D721Med (cell line): ENCODE results near the gene LAMB4.

ENCODE experiments used
- DNase-seq: peaks from one replicate; pipeline ENCODE4 v3.0.0; 2011; ENCODE audit warnings: low spot score; ENCODE audit not compliant: insufficient read length
- FAIRE-seq: peaks from 2 replicates; lab custom pipeline; 2011; peaks lifted over from hg19 to GRCh38; lab: Jason Lieb, UNC
- TF ChIP-seq, protein P1 (sequence below): IDR thresholded peaks from 2 replicates; pipeline ENCODE4 v1.5.1; 2012; ENCODE audit warnings: mild to moderate bottlenecking, control low read depth; ENCODE audit not compliant: insufficient read depth; ENCODE audit errors: missing control alignments

The LAMB4 gene

GRCh38 chr7:108014215-108014614 lies 115.9 kb downstream of the LAMB4 start:
- DNase-seq: no peak
- TF ChIP-seq, protein P1, sequence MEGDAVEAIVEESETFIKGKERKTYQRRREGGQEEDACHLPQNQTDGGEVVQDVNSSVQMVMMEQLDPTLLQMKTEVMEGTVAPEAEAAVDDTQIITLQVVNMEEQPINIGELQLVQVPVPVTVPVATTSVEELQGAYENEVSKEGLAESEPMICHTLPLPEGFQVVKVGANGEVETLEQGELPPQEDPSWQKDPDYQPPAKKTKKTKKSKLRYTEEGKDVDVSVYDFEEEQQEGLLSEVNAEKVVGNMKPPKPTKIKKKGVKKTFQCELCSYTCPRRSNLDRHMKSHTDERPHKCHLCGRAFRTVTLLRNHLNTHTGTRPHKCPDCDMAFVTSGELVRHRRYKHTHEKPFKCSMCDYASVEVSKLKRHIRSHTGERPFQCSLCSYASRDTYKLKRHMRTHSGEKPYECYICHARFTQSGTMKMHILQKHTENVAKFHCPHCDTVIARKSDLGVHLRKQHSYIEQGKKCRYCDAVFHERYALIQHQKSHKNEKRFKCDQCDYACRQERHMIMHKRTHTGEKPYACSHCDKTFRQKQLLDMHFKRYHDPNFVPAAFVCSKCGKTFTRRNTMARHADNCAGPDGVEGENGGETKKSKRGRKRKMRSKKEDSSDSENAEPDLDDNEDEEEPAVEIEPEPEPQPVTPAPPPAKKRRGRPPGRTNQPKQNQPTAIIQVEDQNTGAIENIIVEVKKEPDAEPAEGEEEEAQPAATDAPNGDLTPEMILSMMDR: no peak
- no peak for FAIRE-seq

DNA sequence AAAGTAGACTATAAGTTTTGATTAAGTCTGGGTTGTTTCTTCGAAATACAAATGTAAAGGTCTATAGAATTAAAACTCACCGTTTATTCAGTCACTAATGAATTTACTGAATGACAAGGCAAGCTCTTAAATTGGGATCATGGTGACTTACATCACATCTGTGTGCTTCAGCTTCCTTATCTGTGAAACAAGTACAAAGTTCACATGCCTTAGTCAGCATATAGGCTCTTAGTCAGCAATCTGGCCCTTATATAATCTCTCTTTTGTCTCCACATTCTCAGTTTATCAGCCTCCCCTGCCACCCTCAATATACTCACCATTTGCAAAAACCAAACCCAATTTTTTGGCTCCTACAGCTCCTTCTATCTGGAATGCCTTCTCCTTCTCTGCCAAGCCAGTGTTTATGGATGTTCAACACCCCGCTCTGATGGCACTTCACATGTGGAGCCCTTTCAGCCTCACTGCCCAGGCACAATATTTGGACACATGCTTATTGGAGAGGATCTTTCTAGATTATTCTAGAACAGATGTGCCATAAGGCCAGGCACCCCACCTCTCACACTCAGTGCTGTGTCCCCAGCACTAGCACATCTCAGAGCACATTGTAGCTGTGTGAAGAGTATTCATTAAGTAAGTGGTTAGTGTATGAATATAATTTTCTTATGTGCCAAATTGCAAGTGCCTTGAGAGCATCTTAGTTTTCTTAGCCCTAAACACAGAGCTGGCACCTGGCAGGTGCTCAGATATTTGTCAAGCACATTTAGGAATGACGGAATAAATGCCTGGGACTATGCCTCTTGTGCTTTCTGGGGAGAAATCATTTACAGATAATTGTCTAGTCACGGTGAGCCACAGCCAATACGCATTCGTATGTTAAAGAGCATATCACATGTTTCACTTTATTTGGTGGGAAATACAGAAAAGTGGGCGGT lies 117.4 kb downstream of the LAMB4 start:
- DNase-seq (no peak), FAIRE-seq (no peak)
- TF ChIP-seq, protein P1: no peak

DNA sequence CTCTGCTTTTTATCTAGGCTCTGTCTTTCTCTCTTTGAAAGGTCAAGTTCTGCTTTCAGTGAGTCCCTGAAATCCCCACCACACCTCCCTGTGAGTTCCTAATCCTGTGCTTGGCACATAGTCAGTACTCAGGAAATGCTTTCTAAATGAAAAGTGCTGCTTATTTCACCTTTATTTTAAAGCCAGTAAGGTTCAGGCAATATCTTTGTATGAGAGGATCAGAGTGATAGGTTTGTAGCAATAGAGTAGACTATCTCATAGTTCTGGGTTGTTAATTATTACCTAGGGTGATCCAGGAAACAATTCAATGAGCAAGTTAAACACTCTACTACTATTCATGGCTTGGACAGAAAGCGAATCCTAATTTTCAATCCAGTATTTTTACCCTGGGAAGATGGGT lies 119.8 kb downstream of the LAMB4 start:
- FAIRE-seq: peak; percentile 46
- DNase-seq: no peak
- TF ChIP-seq, protein P1: no peak

GRCh38 chr7:108009873-108010272 lies 120.3 kb downstream of the LAMB4 start:
- no peak for FAIRE-seq
- TF ChIP-seq, protein P1: no peak

GRCh38 chr7:108008827-108009226 lies 121.3 kb downstream of the LAMB4 start:
- DNase-seq (no peak), FAIRE-seq (no peak)
- TF ChIP-seq, protein P1: no peak

More at GRCh38 chr7:108009873-108010272, 120.3 kb downstream of the LAMB4 start:
- no peak for DNase-seq

- TF ChIP-seq, protein P1: no peak
- FAIRE-seq: no peak
Measured at GRCh38 chr7:108008240-108008639, 121.9 kb downstream of the LAMB4 start.

DNA sequence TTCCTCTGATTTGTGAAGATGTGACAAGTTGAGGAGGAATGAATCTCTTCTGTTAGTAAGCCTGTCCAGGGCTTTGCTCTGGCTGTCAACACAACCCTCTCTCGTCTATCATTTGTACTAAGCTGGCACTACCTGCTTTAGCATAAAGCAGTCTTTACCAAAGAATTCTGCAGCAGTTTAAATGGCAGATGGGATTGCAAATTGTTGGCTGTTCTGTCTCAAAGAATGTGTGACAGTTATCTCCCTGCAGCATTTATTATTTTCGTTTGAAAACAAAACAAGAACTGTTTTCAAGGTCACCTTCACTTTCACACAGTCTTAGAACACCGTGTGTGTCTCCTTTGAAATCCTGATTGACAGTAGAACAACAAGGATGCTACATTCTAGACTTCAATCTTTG lies 122.4 kb downstream of the LAMB4 start:
- FAIRE-seq: no peak
- DNase-seq: no peak
- TF ChIP-seq, protein P1: no peak

More at GRCh38 chr7:108008240-108008639, 121.9 kb downstream of the LAMB4 start:
- no peak for DNase-seq
